GM12801 (cell line): ENCODE data around the gene KIAA2012.

Source experiments
- CTCF ChIP-seq: IDR thresholded peaks from one replicate; pipeline ENCODE4 v1.5.1; 2011; ENCODE audit warnings: control low read depth; ENCODE audit not compliant: insufficient read length; ENCODE audit errors: extremely low read depth

KIAA2012 gene

GRCh38 chr2:202185156-202185555, 112.1 kb downstream of the KIAA2012 start:
- no peak for TF ChIP-seq CTCF

GRCh38 chr2:202186641-202187202, 113.7 kb downstream of the KIAA2012 start:
- no peak for TF ChIP-seq CTCF

- TF ChIP-seq CTCF, result no peak
Measured at GRCh38 chr2:202187570-202187969, 114.5 kb downstream of the KIAA2012 start.

GRCh38 chr2:202193305-202193704, 120.2 kb downstream of the KIAA2012 start:
- no peak for TF ChIP-seq CTCF

GRCh38 chr2:202193881-202194353, 120.9 kb downstream of the KIAA2012 start:
- no peak for TF ChIP-seq CTCF

- no peak for TF ChIP-seq CTCF
Measured at GRCh38 chr2:202194418-202194817, 121.4 kb downstream of the KIAA2012 start.

GRCh38 chr2:202196727-202197126, 123.7 kb downstream of the KIAA2012 start:
- TF ChIP-seq CTCF, result no peak
